Esophagus squamous epithelium (tissue), 5 donors: ENCODE data around the gene CYP4F8. TPM values are rescaled to one million over a fixed set of nuclear protein-coding genes. Genes with fewer than 3 reads are reported as not detected.
"Not testable (repeated sequence)": the region's sequence is repeated elsewhere in the genome, so short reads cannot be mapped to it uniquely, and the experiment has no call there.

Experiments
- DNase-seq: peaks from one replicate; lab custom pipeline; 2025; lab: John Stamatoyannopoulos, UW
- H3K27ac ChIP-seq, 4 donors: fragments of 200-600 bp; sonication (generic); one replicate each; pipeline ENCODE4 v1.5.1; 2016 to 2019; ENCODE audit warnings: mild to moderate bottlenecking in 1 of 4
- H3K27me3 ChIP-seq, 4 donors: fragments of 200-600 bp; sonication (generic); 1 replicate in 3 of 4; 2 replicates in 1 of 4; pipeline versions ENCODE4 v1.5.1 to v1.6.0; 2017 to 2021; ENCODE audit warnings: antibody characterized with exemption in 1 of 4
- H3K36me3 ChIP-seq, 3 donors: fragments of 200-600 bp; sonication (generic); one replicate each; pipeline ENCODE4 v1.5.1; 2016 to 2019
- H3K4me1 ChIP-seq, 3 donors: fragments of 200-600 bp; sonication (generic); one replicate each; pipeline ENCODE4 v1.5.1; 2017 to 2019
- H3K4me3 ChIP-seq, 4 donors: fragments of 200-600 bp; sonication (generic); 1 replicate in 3 of 4; 2 replicates in 1 of 4; pipeline ENCODE4 v1.5.1; 2016 to 2019; ENCODE audit warnings: mild to moderate bottlenecking in 2 of 4, moderate library complexity in 1 of 4
- H3K9me3 ChIP-seq, 3 donors: fragments of 200-600 bp; sonication (generic); one replicate each; pipeline ENCODE4 v1.5.1; 2016 to 2019
- CTCF ChIP-seq, 6 experiments: fragments of 450-650 bp in 4 of 6; fragments of 200-600 bp in 2 of 6; sonication (generic) in 2 of 6; IDR thresholded peaks; one replicate each; pipeline ENCODE4 v1.5.1; 2016 to 2019; ENCODE audit warnings: antibody characterized with exemption in 6 of 6, mild to moderate bottlenecking in 4 of 6, moderate library complexity in 4 of 6
- POLR2A ChIP-seq, 4 donors: fragments of 450-650 bp; IDR thresholded peaks; one replicate each; pipeline ENCODE4 v1.6.1; 2017; ENCODE audit warnings: antibody characterized with exemption in 4 of 4, mild to moderate bottlenecking in 4 of 4, moderate library complexity in 3 of 4
- WGBS, 2 donors: methylation state at CpG; one replicate each; pipeline ENCODE4 v1.1.5; 2018; 5-methylcytosine and 5-hydroxymethylcytosine counted together
- intact Hi-C: fragments of 100-400 bp; cut with DNase I; formaldehyde crosslinking; loops from one replicate; pipeline ENCODE4 v1.15.0; 2022
- total RNA-seq, 4 donors: library from RNA; depleted of rRNA; stranded (reverse); fragments of >200 nt; gene quantifications; one replicate each; pipeline ENCODE4 v1.1.0, GENCODE V29; 2016
- donor health status: DM: yes; HTN: yes; CAD: no.

Gene CYP4F8
- total RNA-seq, 4 donors from 2014 or later = not detected

GRCh38 chr19:15644066-15644741, 29.2 kb downstream of the CYP4F8 start:
- H3K27me3 ChIP-seq = no peaks in the 10 kb centered on the region
- H3K36me3 ChIP-seq = peaks cover 0 to 31% (median 0%) of the 10 kb centered on the region in 3 donors
- TF ChIP-seq POLR2A (IDR thresholded peaks at IDR 0.05) (no peak), CTCF (IDR thresholded peaks at IDR 0.05) (no peak)
- no peak for DNase-seq
- H3K4me3 ChIP-seq = no peak overlapping the region
- 80 to 83% methylated on average over 3 of the region's 3 CpGs for WGBS, 2 donors
- no peak overlapping the region for H3K27ac ChIP-seq
- H3K9me3 ChIP-seq = no peaks in the 10 kb centered on the region
- intact Hi-C loops = no loop called here
- H3K4me1 ChIP-seq = peaks cover 14 to 34% (median 18%) of the 10 kb centered on the region in 3 donors

GRCh38 chr19:15644816-15645215, 29.8 kb downstream of the CYP4F8 start:
- Histone ChIP-seq H3K27ac (no peak overlapping the region), H3K4me1 (peaks cover 14 to 28% (median 17%) of the 10 kb centered on the region in 3 donors), H3K9me3 (no peaks in the 10 kb centered on the region), H3K27me3 (no peaks in the 10 kb centered on the region), H3K4me3 (no peak overlapping the region), H3K36me3 (peaks cover 0 to 36% (median 0%) of the 10 kb centered on the region in 3 donors)
- WGBS, 2 donors = 64 to 85% methylated on average over 3 of the region's 3 CpGs
- no peak for DNase-seq
- intact Hi-C loops = no loop called here
- TF ChIP-seq POLR2A (IDR thresholded peaks at IDR 0.05) = no peak
- no peak for TF ChIP-seq CTCF (IDR thresholded peaks at IDR 0.05)

GRCh38 chr19:15649526-15649925, 34.5 kb downstream of the CYP4F8 start:
- 54 to 64% methylated on average over 2 of the region's 2 CpGs for WGBS, 2 donors
- intact Hi-C loops = no loop called here

GRCh38 chr19:15650123-15650522, 35.1 kb downstream of the CYP4F8 start:
- intact Hi-C loops, DNase-seq: not testable (repeated sequence)
- H3K36me3 ChIP-seq = peaks cover 0 to 59% (median 0%) of the 10 kb centered on the region in 3 donors

More at GRCh38 chr19:15649526-15649925, 34.5 kb downstream of the CYP4F8 start:
- no peak overlapping the region for H3K27ac ChIP-seq
- no peaks in the 10 kb centered on the region for H3K9me3 ChIP-seq
- peaks cover 0 to 8% (median 0%) of the 10 kb centered on the region in 4 donors for H3K27me3 ChIP-seq
- no peak overlapping the region for H3K4me3 ChIP-seq
- no peak for DNase-seq
- H3K36me3 ChIP-seq = peaks cover 0 to 60% (median 0%) of the 10 kb centered on the region in 3 donors
- H3K4me1 ChIP-seq = no peaks in the 10 kb centered on the region
- TF ChIP-seq CTCF (IDR thresholded peaks at IDR 0.05) = no peak
- TF ChIP-seq POLR2A (IDR thresholded peaks at IDR 0.05) = no peak

GRCh38 chr19:15651791-15652190, 36.8 kb downstream of the CYP4F8 start:
- no peak overlapping the region for H3K27ac ChIP-seq
- DNase-seq = no peak

More at GRCh38 chr19:15650123-15650522, 35.1 kb downstream of the CYP4F8 start:
- not testable (repeated sequence) for H3K4me1 ChIP-seq, H3K27ac ChIP-seq, H3K9me3 ChIP-seq, H3K4me3 ChIP-seq
- peaks cover 0 to 11% (median 0%) of the 10 kb centered on the region in 4 donors for H3K27me3 ChIP-seq

More at GRCh38 chr19:15651791-15652190, 36.8 kb downstream of the CYP4F8 start:
- Histone ChIP-seq H3K4me1 (no peaks in the 10 kb centered on the region), H3K4me3 (no peak overlapping the region), H3K36me3 (peaks cover 0 to 46% (median 0%) of the 10 kb centered on the region in 3 donors), H3K27me3 (peaks cover 0 to 12% (median 0%) of the 10 kb centered on the region in 4 donors), H3K9me3 (no peaks in the 10 kb centered on the region)
- no peak for TF ChIP-seq POLR2A (IDR thresholded peaks at IDR 0.05)
- no peak for TF ChIP-seq CTCF (IDR thresholded peaks at IDR 0.05)
- intact Hi-C loops = no loop called here
- 43 to 89% methylated on average over 2 to 3 of the region's 3 CpGs for WGBS, 2 donors
